ENCODE measurements around the gene EFNA5.

GRCh38 chr5:107396351-107396690 is 274.4 kb downstream of the EFNA5 start:
- TF ChIP-seq, protein P1, sequence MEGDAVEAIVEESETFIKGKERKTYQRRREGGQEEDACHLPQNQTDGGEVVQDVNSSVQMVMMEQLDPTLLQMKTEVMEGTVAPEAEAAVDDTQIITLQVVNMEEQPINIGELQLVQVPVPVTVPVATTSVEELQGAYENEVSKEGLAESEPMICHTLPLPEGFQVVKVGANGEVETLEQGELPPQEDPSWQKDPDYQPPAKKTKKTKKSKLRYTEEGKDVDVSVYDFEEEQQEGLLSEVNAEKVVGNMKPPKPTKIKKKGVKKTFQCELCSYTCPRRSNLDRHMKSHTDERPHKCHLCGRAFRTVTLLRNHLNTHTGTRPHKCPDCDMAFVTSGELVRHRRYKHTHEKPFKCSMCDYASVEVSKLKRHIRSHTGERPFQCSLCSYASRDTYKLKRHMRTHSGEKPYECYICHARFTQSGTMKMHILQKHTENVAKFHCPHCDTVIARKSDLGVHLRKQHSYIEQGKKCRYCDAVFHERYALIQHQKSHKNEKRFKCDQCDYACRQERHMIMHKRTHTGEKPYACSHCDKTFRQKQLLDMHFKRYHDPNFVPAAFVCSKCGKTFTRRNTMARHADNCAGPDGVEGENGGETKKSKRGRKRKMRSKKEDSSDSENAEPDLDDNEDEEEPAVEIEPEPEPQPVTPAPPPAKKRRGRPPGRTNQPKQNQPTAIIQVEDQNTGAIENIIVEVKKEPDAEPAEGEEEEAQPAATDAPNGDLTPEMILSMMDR (conservative IDR thresholded peaks at IDR 0.05): no peak
- no peak for TF ChIP-seq EZH2 (IDR thresholded peaks at IDR 0.05; ENCODE audit: low read depth)

All from PC-9 (cell line).